NT2/D1 (cell line): ENCODE data around the gene COPZ1.

ENCODE experiments used
- SUZ12 ChIP-seq: IDR thresholded peaks from 2 replicates; pipeline ENCODE4 v1.6.1; 2011; ENCODE audit not compliant: insufficient read length, insufficient read depth; ENCODE audit errors: extremely low read depth
- YY1 ChIP-seq: IDR thresholded peaks from 2 replicates; pipeline ENCODE4 v1.6.1; 2011; ENCODE audit not compliant: insufficient read length, insufficient read depth
- ZNF274 ChIP-seq: IDR thresholded peaks from 2 replicates; pipeline ENCODE4 v1.6.1; 2011; ENCODE audit warnings: mild to moderate bottlenecking, low read depth, low read length

GRCh38 chr12:54357506-54358190, 32.7 kb downstream of the COPZ1 start:
- no peak for TF ChIP-seq YY1
- TF ChIP-seq SUZ12 = no peak
- TF ChIP-seq ZNF274 = no peak
